Endometrial microvascular endothelial cells (primary cell): Measurements from ENCODE around the gene ANGEL2. TPM values are rescaled to one million over a fixed set of nuclear protein-coding genes. Genes with fewer than 3 reads are reported as not detected.
"Not testable (repeated sequence)": the region's sequence is repeated elsewhere in the genome, so short reads cannot be mapped to it uniquely, and the experiment has no call there.

Source experiments
- in situ Hi-C: cut with HindIII; loops from 2 replicates; pipeline ENCODE4 v1.10.0; 2017; ENCODE audit warnings: low sequenced_read_pairs, low pct_unique_long_range_greater_than_20kb; ENCODE audit errors: inconsistent ontology term
- total RNA-seq: library from RNA; depleted of rRNA; stranded (reverse); fragments of >200 nt; gene quantifications from one replicate; pipeline ENCODE4 v1.2.3, GENCODE V29; 2015; ENCODE audit errors: inconsistent ontology term

Gene ANGEL2
- total RNA-seq, 1 donor from 2014 or later, result 28.9 TPM

- in situ Hi-C loops, result no loop called here
Measured at GRCh38 chr1:213032651-213033050, 17.0 kb upstream of the ANGEL2 start.

DNA sequence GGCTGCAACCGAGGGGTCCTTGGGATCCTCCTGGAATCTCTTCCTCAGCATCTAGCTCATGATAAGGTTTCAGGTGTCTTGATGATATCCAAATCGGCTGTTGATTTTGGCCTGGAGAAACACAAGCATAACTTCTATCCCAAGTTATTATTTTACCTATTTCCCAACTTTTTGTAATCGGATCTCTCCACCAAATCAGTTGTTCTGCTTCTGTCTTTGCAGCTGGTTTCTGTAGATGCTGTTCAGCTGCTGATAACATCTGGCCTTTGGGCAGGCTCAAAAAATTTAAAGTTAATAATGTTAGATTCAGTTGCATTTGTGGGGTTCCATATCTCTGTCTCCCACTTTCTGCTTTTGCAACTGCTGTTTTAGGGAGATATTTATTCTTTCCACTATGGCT is 11.4 kb upstream of the ANGEL2 start:
- in situ Hi-C loops, result not testable (repeated sequence)

DNA sequence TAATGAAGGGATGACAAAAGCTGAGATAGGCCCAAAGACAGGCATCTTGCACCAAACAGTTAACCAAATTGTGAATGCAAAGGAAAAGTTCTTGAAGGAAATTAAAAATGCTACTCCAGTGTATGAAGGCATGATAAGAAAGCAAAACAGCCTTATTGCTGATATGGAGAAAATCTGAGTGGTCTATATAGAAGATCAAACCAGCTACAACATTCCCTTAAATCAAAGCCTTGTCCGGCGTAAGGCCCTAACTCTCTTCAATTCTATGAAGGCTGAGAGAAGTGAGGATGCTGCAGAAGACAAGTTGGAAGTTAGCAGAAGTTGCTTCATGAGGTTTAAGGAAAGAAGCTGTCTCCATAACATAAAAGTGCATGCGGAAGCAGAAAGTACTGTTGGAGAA is 4.3 kb upstream of the ANGEL2 start:
- in situ Hi-C loops, result no loop called here

GRCh38 chr1:213019450-213019849 is 3.8 kb upstream of the ANGEL2 start:
- in situ Hi-C loops, result no loop called here

DNA sequence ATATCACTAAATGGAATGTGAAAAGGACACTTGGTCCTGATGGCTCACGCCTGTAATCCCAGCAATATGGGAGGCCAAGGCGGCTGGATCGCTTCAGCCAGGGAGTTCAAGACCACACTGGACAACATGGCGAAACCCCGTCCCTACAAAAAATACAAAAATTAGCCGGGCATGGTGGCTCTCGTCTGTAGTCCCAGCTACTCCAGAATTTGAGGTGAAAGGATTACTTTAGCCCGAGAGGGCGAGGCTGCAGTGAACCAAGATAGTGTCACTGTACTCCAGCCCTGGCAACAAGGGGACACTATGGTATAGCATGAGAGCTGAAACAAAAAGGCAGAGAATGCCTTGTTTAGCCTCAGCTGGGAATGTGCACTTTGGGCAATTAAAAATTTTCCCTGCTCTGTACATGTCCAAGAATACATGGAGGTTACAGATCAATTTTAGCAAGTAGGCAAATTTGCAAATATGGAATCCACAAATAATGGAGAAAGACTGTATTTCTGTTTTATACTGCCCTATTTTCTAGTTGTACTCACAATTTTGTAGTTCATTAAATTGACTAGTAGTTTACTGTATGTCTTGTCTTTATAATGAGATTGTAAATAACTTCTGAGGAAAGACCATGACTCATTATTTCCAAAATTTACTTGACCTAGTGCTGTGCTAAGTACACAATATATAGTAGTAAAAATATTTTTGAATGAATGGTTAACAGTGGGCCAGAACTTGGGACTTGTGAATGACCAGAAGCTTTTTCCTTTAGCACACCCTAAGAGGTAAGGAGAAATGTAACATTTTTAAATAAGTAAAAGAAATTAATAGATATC is 2.0 kb upstream of the ANGEL2 start:
- in situ Hi-C loops, result no loop called here

- in situ Hi-C loops, result no loop called here
Measured at GRCh38 chr1:213014642-213015041, 1.0 kb downstream of the ANGEL2 start.

DNA sequence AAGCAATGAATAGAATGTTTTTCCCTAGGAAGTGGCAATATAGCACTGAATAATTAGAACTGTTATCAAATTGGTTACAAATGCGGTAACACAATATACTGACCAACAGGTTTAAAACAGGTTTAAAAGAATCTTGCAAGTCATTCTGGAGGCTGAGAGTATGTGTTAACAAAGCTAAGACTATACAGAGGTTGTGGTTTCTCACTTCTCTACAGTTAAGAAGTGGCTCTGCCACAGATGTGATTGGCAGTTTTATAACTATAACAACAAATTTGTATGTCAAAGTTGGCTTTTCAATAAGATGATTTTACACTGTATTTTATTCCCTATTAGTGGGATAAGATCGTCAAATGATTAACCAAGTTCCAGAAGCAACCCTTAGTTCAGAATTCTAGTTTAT is 7.1 kb downstream of the ANGEL2 start:
- in situ Hi-C loops, result no loop called here

DNA sequence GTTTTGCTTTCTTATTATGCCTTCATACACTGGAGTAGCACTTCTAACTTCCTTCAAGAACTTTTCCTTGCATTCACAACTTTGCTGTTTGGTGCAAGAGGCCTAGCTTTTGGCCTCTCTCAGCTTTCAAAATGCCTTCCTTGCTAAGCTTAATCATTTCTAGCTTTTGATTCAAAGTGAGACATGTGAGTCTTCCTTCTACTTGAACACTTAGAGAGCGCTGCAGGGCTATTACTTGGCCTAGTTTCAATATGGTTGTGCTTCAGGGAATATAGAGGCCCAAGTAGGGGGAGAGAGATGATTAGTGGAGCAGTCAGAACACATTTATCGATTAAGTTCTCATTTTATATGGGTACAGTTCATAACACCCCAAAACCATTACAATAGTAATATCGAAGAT is 12.4 kb downstream of the ANGEL2 start:
- in situ Hi-C loops, result no loop called here

DNA sequence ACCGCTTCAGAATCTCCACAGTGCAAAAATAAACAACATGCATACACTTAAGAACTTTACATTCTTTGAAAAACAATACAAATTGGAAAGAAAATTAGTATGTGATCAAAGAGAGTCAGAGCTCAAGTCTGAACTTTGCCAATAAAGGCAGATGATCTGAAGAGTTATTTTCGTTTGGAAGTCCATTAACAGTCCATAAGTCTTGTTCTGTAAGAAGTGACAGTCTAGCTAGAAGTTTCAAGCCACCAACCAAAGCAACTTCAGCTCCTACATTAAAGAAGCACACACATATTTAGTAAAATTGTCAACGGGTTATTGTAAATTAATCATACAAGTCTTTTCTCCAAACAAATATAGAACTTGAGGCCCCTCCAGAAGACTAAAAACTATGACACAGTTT is 20.7 kb downstream of the ANGEL2 start:
- in situ Hi-C loops, result no loop called here

- in situ Hi-C loops, result not testable (repeated sequence)
Measured at GRCh38 chr1:212993960-212994359, 21.7 kb downstream of the ANGEL2 start.

- in situ Hi-C loops, result no loop called here
Measured at GRCh38 chr1:212990276-212990675, 25.4 kb downstream of the ANGEL2 start.

DNA sequence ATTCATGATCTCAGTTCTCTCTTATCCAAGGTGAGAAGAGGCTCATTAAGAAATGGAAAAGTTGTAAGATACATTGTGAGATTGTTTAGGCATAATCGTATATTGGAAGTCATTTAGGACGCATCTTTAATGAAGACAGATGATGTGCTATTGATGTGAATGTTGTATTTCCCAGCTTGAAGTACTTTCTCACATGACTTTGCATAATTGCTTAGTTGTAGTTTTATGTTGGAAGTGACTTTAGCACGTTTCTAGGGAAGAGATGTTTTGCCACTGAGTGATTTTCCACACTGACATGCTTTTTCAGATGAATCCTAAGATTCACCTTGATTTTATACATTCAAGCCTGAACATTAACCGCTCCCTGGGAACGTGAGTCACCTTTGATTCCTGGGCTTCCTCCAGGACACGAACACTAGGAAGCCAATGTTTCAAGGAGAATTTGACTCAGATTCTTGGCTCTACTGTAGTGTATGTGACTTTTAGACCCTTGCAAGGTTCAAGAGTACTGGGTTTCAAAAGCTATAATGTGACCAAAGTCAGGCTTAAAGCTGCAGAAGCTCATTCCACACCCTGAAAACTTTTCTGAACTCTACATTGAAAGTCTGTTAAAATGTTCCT is 27.9 kb downstream of the ANGEL2 start:
- in situ Hi-C loops, result no loop called here

GRCh38 chr1:212986551-212986950 is 29.1 kb downstream of the ANGEL2 start:
- in situ Hi-C loops, result no loop called here

- in situ Hi-C loops, result no loop called here
Measured at GRCh38 chr1:212984522-212985291, 31.0 kb downstream of the ANGEL2 start.

GRCh38 chr1:212983482-212983881 is 32.2 kb downstream of the ANGEL2 start:
- in situ Hi-C loops, result no loop called here

DNA sequence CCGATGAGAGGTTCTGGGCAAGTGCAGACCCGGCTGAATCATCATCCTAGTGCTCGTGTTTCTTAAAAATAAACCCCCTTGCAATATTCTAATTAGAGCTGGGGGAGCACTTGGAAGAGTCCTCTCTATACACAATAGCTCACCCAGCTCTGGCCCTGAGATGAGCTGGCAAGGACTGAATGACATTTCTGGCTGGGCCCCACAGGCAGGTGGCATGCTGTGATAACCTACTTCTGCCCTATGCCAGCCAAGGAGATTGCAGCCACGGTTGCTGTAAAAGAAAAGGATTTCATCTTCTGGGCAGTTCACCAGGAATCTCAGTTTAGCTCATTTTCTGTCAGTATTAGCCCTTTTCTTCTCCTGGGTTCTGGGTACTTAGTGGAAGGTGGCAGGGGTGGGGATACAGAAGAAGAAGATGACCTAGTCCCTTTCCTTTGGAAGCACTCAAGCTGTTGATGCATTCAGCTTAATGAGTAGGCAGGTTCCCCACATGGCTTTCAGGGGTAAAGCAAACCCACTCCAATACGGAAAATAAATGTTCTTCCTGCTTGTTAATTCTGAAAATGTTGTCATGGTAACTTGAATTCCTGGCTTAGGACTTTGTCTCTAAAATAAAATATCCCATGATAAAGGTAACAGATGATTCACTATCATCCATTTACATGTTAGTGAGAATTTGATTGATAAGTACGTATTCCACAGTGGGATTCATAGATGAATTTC is 33.1 kb downstream of the ANGEL2 start:
- in situ Hi-C loops, result no loop called here

- in situ Hi-C loops, result no loop called here
Measured at GRCh38 chr1:212981571-212982328, 33.9 kb downstream of the ANGEL2 start.

DNA sequence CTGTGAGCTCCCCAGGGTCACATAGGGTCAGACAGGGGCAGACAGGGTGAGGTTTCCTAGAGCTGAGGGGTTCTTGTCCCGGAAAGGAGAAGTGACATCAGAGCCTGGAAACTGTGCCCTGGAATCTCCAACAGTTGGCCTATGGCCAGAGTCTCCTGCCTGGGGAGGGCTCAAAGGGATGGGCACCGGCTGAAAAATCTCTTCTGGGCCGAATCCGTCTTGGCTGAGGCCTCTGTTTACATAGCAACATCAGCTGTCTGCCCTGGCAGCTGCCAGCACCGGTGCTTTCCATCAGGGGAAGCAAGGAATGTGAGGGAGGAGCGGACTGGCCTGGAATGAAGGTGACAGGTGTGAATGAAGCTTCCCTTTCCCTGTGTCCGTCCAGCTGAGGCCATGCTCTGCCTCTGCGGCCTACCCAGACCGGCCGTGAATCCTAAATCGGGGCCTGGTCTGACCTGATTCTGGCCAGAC is 34.6 kb downstream of the ANGEL2 start:
- in situ Hi-C loops, result no loop called here
